ENCODE measurements around the gene NAA80. TPM values are rescaled to one million over a fixed set of nuclear protein-coding genes. Genes with fewer than 3 reads are reported as not detected.

The NAA80 gene
- polyA plus RNA-seq, 1 of the 3 experiments (the other 2 are of a cell fraction), result 10.5 TPM

DNA sequence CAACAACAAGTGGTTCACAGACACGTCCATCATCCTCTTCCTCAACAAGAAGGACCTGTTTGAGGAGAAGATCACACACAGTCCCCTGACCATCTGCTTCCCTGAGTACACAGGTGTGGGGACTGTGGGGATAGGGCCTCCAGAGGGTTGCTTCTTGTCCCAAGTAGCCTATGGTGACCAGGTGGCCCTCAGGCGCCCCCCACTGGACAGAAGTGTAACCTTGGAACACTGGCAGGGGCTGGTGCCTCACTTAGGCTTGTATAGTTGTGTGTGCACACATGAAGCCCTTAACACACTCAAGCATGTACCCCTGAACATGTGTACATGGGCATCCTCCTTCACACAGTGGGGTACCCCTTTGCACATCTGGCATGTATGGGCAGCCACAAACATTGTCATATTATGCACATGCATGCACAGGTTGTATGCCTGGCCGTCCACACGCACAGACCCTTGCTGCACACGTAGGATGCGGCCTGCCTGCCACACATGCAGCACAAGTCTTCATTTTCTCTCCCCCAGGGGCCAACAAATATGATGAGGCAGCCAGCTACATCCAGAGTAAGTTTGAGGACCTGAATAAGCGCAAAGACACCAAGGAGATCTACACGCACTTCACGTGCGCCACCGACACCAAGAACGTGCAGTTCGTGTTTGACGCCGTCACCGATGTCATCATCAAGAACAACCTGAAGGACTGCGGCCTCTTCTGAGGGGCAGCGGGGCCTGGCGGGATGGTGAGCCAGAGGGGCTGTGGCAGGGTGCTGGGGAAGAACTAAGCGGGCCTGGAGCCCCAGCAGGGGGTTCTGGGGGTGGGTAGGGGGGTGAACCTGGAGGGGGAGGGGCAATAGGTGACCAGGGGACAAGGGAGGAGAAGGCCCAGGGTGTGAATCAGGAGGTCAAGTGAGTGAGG is 42.0 kb downstream of the NAA80 start:
- Histone ChIP-seq H3K27ac (ENCODE audit: low read depth in 2 of 2, low read length in 1 of 2) (no peak overlapping the region), H3K9ac (no peak overlapping the region)
- POLR2A ChIA-PET, result no interaction called here

More for the DNA sequence above, 42.0 kb downstream of the NAA80 start:
- H2AFZ ChIP-seq (ENCODE audit: low read depth), result no peak overlapping the region
- WGBS (ENCODE audit: low lambda C conversion rate), result 93% methylated on average over 20 of the region's 20 CpGs
- CTCF ChIA-PET, result interaction anchor here (0.6 to 61.6 kb wide), 11 partner anchors 9 to 92 kb away, joined by 3 to 1375 read pairs (median 4); partner anchors contain the start of genes GNAI2, GNAT1 and SEMA3B
- peak; percentile 65 for DNase-seq
- TF ChIP-seq EZH2phosphoT487 (IDR thresholded peaks at IDR 0.05; ENCODE audit: borderline replicate concordance, low read depth) (no peak), MEF2A (IDR thresholded peaks at IDR 0.05; ENCODE audit: borderline replicate concordance, low read depth) (no peak), FOXJ3 (CRISPR knock-in tag; IDR thresholded peaks at IDR 0.05) (no peak), EP300 (IDR thresholded peaks at IDR 0.05; ENCODE audit: borderline replicate concordance in 1 of 2, low read depth in 1 of 2, low read length in 1 of 2) (no peak), POLR2AphosphoS5 (IDR thresholded peaks at IDR 0.05; ENCODE audit: low read depth, low read length) (no peak), FOSL2 (IDR thresholded peaks at IDR 0.05; ENCODE audit: borderline replicate concordance, low read depth) (no peak), RXRA (IDR thresholded peaks at IDR 0.05; ENCODE audit: borderline replicate concordance, low read depth) (no peak), YY1 (IDR thresholded peaks at IDR 0.05; ENCODE audit: low read depth) (no peak), RCOR1 (IDR thresholded peaks at IDR 0.05; ENCODE audit: low read length) (no peak), GATA2 (CRISPR knock-in tag; IDR thresholded peaks at IDR 0.05) (no peak), TAF1 (IDR thresholded peaks at IDR 0.05; ENCODE audit: borderline replicate concordance, low read depth, low read length) (no peak), RFX5 (IDR thresholded peaks at IDR 0.05; ENCODE audit: low read length) (no peak), SMC3 (IDR thresholded peaks at IDR 0.05; ENCODE audit: low read depth, low read length) (peak; percentile 36; the same call in 1 of the 2 replicates), RAD21 (IDR thresholded peaks at IDR 0.05; ENCODE audit: low read length) (peak; percentile 54), FOXM1 (IDR thresholded peaks at IDR 0.05; ENCODE audit: low read depth) (no peak), NFIC (IDR thresholded peaks at IDR 0.05; ENCODE audit: borderline replicate concordance) (no peak)
- TF ChIP-seq, protein P1, sequence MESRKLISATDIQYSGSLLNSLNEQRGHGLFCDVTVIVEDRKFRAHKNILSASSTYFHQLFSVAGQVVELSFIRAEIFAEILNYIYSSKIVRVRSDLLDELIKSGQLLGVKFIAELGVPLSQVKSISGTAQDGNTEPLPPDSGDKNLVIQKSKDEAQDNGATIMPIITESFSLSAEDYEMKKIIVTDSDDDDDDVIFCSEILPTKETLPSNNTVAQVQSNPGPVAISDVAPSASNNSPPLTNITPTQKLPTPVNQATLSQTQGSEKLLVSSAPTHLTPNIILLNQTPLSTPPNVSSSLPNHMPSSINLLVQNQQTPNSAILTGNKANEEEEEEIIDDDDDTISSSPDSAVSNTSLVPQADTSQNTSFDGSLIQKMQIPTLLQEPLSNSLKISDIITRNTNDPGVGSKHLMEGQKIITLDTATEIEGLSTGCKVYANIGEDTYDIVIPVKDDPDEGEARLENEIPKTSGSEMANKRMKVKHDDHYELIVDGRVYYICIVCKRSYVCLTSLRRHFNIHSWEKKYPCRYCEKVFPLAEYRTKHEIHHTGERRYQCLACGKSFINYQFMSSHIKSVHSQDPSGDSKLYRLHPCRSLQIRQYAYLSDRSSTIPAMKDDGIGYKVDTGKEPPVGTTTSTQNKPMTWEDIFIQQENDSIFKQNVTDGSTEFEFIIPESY (IDR thresholded peaks at IDR 0.05; ENCODE audit: borderline replicate concordance, low read depth), result no peak
- TF ChIP-seq, protein P2, sequence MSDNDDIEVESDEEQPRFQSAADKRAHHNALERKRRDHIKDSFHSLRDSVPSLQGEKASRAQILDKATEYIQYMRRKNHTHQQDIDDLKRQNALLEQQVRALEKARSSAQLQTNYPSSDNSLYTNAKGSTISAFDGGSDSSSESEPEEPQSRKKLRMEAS (IDR thresholded peaks at IDR 0.05; ENCODE audit: low read depth), result no peak
- TF ChIP-seq, protein P3, sequence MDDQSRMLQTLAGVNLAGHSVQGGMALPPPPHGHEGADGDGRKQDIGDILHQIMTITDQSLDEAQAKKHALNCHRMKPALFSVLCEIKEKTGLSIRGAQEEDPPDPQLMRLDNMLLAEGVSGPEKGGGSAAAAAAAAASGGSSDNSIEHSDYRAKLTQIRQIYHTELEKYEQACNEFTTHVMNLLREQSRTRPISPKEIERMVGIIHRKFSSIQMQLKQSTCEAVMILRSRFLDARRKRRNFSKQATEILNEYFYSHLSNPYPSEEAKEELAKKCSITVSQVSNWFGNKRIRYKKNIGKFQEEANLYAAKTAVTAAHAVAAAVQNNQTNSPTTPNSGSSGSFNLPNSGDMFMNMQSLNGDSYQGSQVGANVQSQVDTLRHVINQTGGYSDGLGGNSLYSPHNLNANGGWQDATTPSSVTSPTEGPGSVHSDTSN (IDR thresholded peaks at IDR 0.05), result no peak
- TF ChIP-seq, protein P4, sequence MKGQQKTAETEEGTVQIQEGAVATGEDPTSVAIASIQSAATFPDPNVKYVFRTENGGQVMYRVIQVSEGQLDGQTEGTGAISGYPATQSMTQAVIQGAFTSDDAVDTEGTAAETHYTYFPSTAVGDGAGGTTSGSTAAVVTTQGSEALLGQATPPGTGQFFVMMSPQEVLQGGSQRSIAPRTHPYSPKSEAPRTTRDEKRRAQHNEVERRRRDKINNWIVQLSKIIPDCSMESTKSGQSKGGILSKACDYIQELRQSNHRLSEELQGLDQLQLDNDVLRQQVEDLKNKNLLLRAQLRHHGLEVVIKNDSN (IDR thresholded peaks at IDR 0.05; ENCODE audit: borderline replicate concordance, low read depth), result no peak
- TF ChIP-seq, protein P5, sequence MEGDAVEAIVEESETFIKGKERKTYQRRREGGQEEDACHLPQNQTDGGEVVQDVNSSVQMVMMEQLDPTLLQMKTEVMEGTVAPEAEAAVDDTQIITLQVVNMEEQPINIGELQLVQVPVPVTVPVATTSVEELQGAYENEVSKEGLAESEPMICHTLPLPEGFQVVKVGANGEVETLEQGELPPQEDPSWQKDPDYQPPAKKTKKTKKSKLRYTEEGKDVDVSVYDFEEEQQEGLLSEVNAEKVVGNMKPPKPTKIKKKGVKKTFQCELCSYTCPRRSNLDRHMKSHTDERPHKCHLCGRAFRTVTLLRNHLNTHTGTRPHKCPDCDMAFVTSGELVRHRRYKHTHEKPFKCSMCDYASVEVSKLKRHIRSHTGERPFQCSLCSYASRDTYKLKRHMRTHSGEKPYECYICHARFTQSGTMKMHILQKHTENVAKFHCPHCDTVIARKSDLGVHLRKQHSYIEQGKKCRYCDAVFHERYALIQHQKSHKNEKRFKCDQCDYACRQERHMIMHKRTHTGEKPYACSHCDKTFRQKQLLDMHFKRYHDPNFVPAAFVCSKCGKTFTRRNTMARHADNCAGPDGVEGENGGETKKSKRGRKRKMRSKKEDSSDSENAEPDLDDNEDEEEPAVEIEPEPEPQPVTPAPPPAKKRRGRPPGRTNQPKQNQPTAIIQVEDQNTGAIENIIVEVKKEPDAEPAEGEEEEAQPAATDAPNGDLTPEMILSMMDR (IDR thresholded peaks at IDR 0.05), result peak; percentile 70
- H3K4me2 ChIP-seq, result no peak overlapping the region
- peaks cover 15 to 19% of the 10 kb centered on the region in 2 experiments; a peak in 2 of 4 replicates for H3K4me1 ChIP-seq (ENCODE audit: control insufficient read depth in 1 of 2, insufficient read depth in 2 of 2, low read depth in 1 of 2, low read length in 1 of 2)
- no peaks in the 10 kb centered on the region for H3K9me2 ChIP-seq
- H3K9me3 ChIP-seq, result no peaks in the 10 kb centered on the region
- H3K4me3 ChIP-seq (ENCODE audit: low read depth in 2 of 2, low read length in 1 of 2), result no peak overlapping the region; a peak in 1 of 4 replicates
- peaks cover 34% of the 10 kb centered on the region for H3F3A ChIP-seq (replicated peaks; ENCODE audit: insufficient read depth)
- peaks cover 28% of the 10 kb centered on the region for H4K20me1 ChIP-seq (ENCODE audit: insufficient read depth)
- H3K36me3 ChIP-seq (replicated peaks in 1 of 2; ENCODE audit: control insufficient read depth in 1 of 2, insufficient read depth in 2 of 2, low read length in 1 of 2), result peaks cover 23 to 46% of the 10 kb centered on the region in 2 experiments
- H3K27me3 ChIP-seq (ENCODE audit: insufficient read depth), result no peaks in the 10 kb centered on the region
- peaks cover 39% of the 10 kb centered on the region for H3K79me2 ChIP-seq (ENCODE audit: insufficient read depth)

All from SK-N-SH (cell line).